Epithelial cell of proximal tubule (primary cell): Measurements from ENCODE around the gene RPS6KB2. TPM values are rescaled to one million over a fixed set of nuclear protein-coding genes. Genes with fewer than 3 reads are reported as not detected.

Experiments
- DNase-seq: peaks from one replicate; pipeline ENCODE4 v3.0.0-alpha.2; 2011; ENCODE audit warnings: low read depth
- H3K4me3 ChIP-seq: 2 replicates; pipeline ENCODE4 v1.5.1; 2011; ENCODE audit warnings: low read depth, mild to moderate bottlenecking, low read length
- total RNA-seq: library from RNA; depleted of rRNA; stranded (reverse); fragments of >200 nt; gene quantifications from 2 replicates; pipeline ENCODE4 v1.2.3, GENCODE V29; 2015
- TF ChIP-seq, protein P1 (sequence below): conservative IDR thresholded peaks from 2 replicates; pipeline ENCODE4 v1.5.1; 2012; ENCODE audit warnings: low read depth, mild to moderate bottlenecking, low read length

Gene RPS6KB2
- total RNA-seq, 1 donor from 2014 or later, result 64.1 TPM

DNA sequence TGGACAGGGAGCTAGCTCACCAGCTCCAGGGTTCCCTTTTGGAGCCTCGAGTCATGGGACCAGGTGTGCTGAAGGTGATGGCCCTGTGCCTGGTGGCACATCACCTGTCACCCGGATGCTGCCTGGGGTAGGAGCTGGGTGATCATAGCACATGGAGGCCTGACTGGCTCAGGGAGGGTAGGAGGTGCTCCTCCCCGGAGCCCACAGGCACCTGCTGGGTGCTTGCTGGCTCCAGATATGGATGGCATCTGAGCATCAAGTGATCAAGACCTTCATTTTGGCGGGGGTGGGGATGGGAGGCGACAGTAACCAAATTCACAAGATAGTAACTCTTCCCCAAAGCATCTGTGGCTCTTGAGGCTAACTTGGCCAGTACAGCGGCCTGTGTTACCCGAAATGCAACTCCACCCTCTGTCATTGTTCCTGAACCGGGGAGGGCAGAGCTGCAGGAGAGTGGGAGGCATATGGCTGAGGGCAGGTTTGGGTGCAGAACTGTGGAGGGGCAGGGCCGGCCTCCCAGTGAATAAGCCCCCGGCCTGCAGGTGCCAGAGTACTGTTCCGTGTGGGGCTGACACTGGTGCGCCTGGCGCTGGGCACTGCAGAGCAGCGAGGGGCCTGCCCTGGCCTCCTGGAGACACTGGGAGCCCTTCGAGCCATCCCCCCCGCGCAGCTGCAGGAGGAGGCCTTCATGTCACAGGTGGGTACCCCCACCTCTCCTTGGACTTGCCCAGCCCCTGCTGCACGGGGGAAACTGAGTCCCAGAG, 19.7 kb upstream of the RPS6KB2 start:
- TF ChIP-seq, protein P1, sequence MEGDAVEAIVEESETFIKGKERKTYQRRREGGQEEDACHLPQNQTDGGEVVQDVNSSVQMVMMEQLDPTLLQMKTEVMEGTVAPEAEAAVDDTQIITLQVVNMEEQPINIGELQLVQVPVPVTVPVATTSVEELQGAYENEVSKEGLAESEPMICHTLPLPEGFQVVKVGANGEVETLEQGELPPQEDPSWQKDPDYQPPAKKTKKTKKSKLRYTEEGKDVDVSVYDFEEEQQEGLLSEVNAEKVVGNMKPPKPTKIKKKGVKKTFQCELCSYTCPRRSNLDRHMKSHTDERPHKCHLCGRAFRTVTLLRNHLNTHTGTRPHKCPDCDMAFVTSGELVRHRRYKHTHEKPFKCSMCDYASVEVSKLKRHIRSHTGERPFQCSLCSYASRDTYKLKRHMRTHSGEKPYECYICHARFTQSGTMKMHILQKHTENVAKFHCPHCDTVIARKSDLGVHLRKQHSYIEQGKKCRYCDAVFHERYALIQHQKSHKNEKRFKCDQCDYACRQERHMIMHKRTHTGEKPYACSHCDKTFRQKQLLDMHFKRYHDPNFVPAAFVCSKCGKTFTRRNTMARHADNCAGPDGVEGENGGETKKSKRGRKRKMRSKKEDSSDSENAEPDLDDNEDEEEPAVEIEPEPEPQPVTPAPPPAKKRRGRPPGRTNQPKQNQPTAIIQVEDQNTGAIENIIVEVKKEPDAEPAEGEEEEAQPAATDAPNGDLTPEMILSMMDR, result no peak
- no peak overlapping the region for H3K4me3 ChIP-seq
- DNase-seq, result no peak

DNA sequence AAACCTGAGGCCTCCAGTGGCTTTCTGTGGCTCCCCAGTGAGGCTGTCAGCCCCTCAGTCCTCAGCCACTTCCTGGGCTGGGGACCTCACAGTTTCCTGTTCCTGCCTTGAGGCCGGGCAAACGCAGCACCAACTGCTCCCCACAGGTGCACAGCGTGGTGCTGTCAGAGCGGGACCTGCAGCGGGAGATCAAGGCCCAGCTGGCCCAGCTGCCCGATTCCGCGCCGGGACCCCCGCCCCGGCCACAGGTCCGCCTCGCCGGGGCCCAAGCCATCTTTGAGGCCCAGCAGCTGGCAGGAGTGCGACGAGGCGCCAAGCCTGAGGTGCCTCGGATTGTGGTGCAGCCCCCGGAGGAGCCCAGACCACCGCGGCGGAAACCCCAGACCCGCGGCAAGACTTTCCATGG, 19.0 kb upstream of the RPS6KB2 start:
- no peak overlapping the region for H3K4me3 ChIP-seq
- DNase-seq, result no peak
- TF ChIP-seq, protein P1, result no peak

DNA sequence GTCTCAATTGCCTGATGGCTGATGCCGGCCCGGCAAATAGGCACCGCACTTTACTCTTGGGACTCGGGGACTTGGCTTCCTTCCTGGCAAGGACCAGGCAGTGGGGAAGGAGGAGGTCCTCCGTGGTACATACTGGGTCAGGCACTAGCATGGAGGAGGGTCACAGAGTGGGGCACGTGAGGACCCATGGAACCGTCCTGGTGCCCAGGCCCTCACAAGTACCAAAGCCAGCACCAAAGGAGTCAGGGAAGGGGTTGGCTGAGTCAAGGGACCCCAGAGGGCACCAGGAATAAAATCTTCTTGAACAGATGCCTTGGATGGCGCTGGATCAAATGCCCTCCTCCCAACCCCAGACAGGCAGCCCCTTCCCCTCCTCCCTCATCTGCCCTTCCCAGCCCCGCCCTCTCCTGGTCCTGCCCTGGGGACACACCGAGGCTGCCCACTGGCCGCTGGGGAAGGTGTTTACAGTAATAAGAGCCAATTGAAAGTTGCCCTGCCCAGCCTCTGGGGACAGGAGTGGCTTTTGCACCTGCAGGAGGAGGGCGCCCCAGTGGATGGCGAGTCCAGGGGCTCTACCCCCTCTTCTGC, 18.4 kb upstream of the RPS6KB2 start:
- DNase-seq, result no peak
- H3K4me3 ChIP-seq, result no peak overlapping the region
- TF ChIP-seq, protein P1, result no peak

DNA sequence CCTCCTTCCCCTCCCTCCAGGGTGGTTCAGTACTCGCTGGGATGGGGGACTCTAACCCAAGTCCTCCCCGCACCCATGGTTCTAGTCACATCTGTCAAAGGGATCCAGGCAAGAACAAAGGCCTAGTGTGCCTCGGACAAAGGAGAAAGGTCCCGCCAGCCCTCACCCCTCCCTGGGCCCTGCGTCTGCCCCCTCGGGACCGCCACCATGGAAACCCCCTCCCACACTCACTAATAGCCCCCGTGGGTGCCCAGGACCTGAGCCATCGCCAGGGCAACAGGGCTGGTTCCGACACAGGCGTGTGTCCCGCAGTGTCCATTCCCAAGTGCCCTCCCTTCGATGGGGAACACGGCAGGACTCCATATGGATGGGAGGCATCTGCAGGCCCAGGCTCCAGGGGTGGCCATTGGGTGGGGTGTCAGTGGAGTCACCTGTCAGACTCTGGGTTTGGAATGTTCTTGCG, 17.9 kb upstream of the RPS6KB2 start:
- TF ChIP-seq, protein P1, result no peak
- no peak for DNase-seq
- H3K4me3 ChIP-seq, result no peak overlapping the region

DNA sequence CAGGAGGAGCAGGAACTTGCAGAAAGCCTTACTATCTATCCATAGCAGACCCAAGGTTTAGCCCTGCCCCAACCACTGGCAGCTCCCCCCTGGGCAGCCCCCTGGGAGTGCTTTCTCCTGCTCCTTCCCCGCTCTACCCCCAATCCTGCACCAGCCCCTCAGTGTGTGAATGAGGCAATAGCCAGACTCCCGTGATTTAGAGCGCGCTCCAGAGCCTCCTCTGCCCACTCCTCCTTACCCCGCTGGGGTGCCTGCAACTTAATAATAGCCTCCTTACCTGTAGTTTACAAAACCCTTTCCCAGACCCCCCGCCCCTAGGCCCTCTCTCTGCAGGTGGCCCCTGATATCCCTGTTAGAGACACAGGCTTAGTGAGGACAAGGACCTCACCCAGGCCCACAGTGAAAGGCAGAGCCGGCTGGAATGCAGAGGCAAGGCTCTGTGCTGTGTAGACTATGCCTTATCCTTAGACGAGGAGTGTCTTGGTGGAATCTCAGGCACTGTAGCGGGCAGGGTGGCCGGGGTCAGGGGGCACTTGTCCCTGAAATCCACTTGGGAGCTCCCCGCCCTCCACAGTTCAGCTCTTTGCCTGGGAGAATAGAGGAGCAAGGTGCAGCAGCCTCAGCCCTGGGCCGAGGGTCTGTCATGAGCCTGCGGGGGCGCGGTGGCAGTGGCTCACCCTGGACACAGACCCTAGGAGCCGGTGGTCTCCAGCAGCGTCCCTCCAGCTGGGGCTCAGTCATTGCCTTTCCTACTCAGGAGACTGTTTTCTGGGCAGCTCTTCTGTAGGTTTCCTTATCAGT, 17.1 kb upstream of the RPS6KB2 start:
- TF ChIP-seq, protein P1, result no peak
- no peak for DNase-seq
- no peak overlapping the region for H3K4me3 ChIP-seq

DNA sequence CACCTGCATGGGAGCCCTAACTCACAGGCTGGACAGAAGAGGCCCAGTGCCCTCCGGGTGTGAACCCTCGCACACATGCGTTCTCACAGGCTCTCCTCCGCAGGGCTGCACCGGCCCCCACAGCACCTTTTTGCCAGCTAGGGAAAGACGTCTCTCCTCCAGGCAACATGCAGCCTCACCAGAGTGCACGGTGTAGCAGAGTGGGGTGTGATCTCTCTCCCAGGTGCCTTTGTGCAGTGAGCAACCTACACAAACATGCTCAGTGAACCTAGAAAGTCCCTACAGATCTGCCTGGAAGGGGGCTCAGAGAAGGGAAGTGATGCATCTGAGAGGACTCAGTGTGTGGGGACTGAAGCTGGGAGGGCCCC, 16.5 kb upstream of the RPS6KB2 start:
- TF ChIP-seq, protein P1, result no peak
- no peak overlapping the region for H3K4me3 ChIP-seq
- no peak for DNase-seq
